Activated CD4-positive, alpha-beta T cell treated with anti-CD3 and anti-CD28 coated beads for 36 hours (primary cell): ENCODE measurements around the gene RFX1. TPM values are rescaled to one million over a fixed set of nuclear protein-coding genes. Genes with fewer than 3 reads are reported as not detected.
"Not testable (repeated sequence)": the region's sequence is repeated elsewhere in the genome, so short reads cannot be mapped to it uniquely, and the experiment has no call there.

Source experiments
- ATAC-seq: fragments of 200-7000 bp; cut with Tn5 transposase; one replicate; pipeline ENCODE4 v1.10.0; 2021; ENCODE audit warnings: mild to moderate bottlenecking, moderate library complexity
- CTCF ChIA-PET: fragments of 350-600 bp; sonication (Branson Sonifier 250); formaldehyde crosslinking; loops from one replicate; lab custom pipeline; 2021; ENCODE audit warnings: antibody characterized with exemption; lab: Charles Lee
- POLR2A ChIA-PET: fragments of 350-600 bp; sonication (Branson Sonifier 250); formaldehyde crosslinking; loops from one replicate; lab custom pipeline; 2021; ENCODE audit warnings: antibody characterized with exemption, inconsistent platforms; lab: Charles Lee
- DNase-seq: peaks from one replicate; pipeline ENCODE4 v3.0.0-alpha.2; 2020
- H3K27ac Mint-ChIP-seq: one replicate; pipeline ENCODE4 v1.8.0; 2021; ENCODE audit warnings: mixed read lengths
- H3K27me3 Mint-ChIP-seq: one replicate; pipeline ENCODE4 v1.8.0; 2021; ENCODE audit warnings: mixed read lengths
- H3K36me3 Mint-ChIP-seq: one replicate; pipeline ENCODE4 v1.8.0; 2021; ENCODE audit warnings: low read depth, mixed read lengths
- H3K4me1 Mint-ChIP-seq: one replicate; pipeline ENCODE4 v1.8.0; 2021; ENCODE audit warnings: mixed read lengths
- H3K4me3 Mint-ChIP-seq: one replicate; pipeline ENCODE4 v1.8.0; 2021; ENCODE audit warnings: mild to moderate bottlenecking, moderate library complexity, mixed read lengths
- H3K9me3 Mint-ChIP-seq: one replicate; pipeline ENCODE4 v1.8.0; 2021; ENCODE audit warnings: low read depth, mixed read lengths
- intact Hi-C, 2 experiments: fragments of 100-400 bp; cut with DNase I in 1 of 2; cut with micrococcal nuclease in 1 of 2; formaldehyde crosslinking; loops; one replicate each; pipeline versions ENCODE4 v1.14.2 to v1.15.1; 2022 to 2024; cut with DNase I, micrococcal nuclease
- total RNA-seq, 2 experiments: library from RNA; stranded (reverse); gene quantifications; one replicate each; pipeline ENCODE4 v1.2.3, GENCODE V29; 2021

Gene RFX1
- total RNA-seq, 2 experiments from 2014 or later = 14.2 to 15.3 TPM

GRCh38 chr19:13978351-13979243 is 27.5 kb downstream of the RFX1 start:
- peaks cover 22% of the 10 kb centered on the region for H3K4me1 Mint-ChIP-seq
- H3K9me3 Mint-ChIP-seq = no peaks in the 10 kb centered on the region
- no peak overlapping the region for H3K4me3 Mint-ChIP-seq
- ATAC-seq (peak; percentile 40), DNase-seq (peak; percentile 48)
- no peaks in the 10 kb centered on the region for H3K27me3 Mint-ChIP-seq
- intact Hi-C loops = loop anchor here in 1 of 2 experiments (5.0 kb wide), 1 partner anchor 56 kb away; no protein-coding TSS in a partner anchor
- H3K36me3 Mint-ChIP-seq = peaks cover 11% of the 10 kb centered on the region
- ChIA-PET POLR2A (interaction anchor here (0.5 to 1.9 kb wide), 3 partner anchors 8 to 185 kb away, joined by 3 to 6 read pairs (median 3); no protein-coding TSS in a partner anchor), CTCF (interaction anchor here (0.6 to 2.3 kb wide), 4 partner anchors 8 to 230 kb away, joined by 3 to 8 read pairs (median 4); partner anchors contain the start of gene PRKACA)
- no peak overlapping the region for H3K27ac Mint-ChIP-seq

GRCh38 chr19:13977803-13978202 is 28.3 kb downstream of the RFX1 start:
- DNase-seq (no peak), ATAC-seq (no peak)
- POLR2A ChIA-PET = interaction anchor here (0.5 to 1.9 kb wide), 3 partner anchors 9 to 184 kb away, joined by 3 to 6 read pairs (median 4); no protein-coding TSS in a partner anchor
- Mint-ChIP-seq H3K4me1 (peaks cover 17% of the 10 kb centered on the region), H3K9me3 (no peaks in the 10 kb centered on the region), H3K4me3 (no peak overlapping the region), H3K27ac (no peak overlapping the region), H3K36me3 (peaks cover 11% of the 10 kb centered on the region), H3K27me3 (no peaks in the 10 kb centered on the region)
- intact Hi-C loops = loop anchor here in 1 of 2 experiments (5.0 kb wide), 1 partner anchor 56 kb away; no protein-coding TSS in a partner anchor
- CTCF ChIA-PET = interaction anchor here (0.6 to 2.3 kb wide), 3 partner anchors 9 to 229 kb away, joined by 3 to 8 read pairs (median 4); no protein-coding TSS in a partner anchor

- intact Hi-C loops = loop anchor here in 1 of 2 experiments (5.0 kb wide), 1 partner anchor 54 kb away; no protein-coding TSS in a partner anchor
- ChIA-PET POLR2A (no interaction called here), CTCF (no interaction called here)
- H3K4me1 Mint-ChIP-seq = peaks cover 15% of the 10 kb centered on the region
- no peak overlapping the region for H3K27ac Mint-ChIP-seq
- no peak for ATAC-seq
- no peak overlapping the region for H3K4me3 Mint-ChIP-seq
- H3K36me3 Mint-ChIP-seq = peaks cover 8% of the 10 kb centered on the region
- no peaks in the 10 kb centered on the region for H3K27me3 Mint-ChIP-seq
- H3K9me3 Mint-ChIP-seq = no peaks in the 10 kb centered on the region
- DNase-seq = no peak
Measured at GRCh38 chr19:13976446-13976845, 29.7 kb downstream of the RFX1 start.

- no peaks in the 10 kb centered on the region for H3K9me3 Mint-ChIP-seq
Measured at GRCh38 chr19:13975870-13976269, 30.2 kb downstream of the RFX1 start.

GRCh38 chr19:13974073-13974472 is 32.0 kb downstream of the RFX1 start:
- Mint-ChIP-seq H3K36me3 (peaks cover 10% of the 10 kb centered on the region), H3K4me3 (no peak overlapping the region), H3K27ac (peak overlapping the region; percentile 38), H3K4me1 (peaks cover 10% of the 10 kb centered on the region), H3K27me3 (no peaks in the 10 kb centered on the region), H3K9me3 (no peaks in the 10 kb centered on the region)
- DNase-seq = peak; percentile 66
- ChIA-PET POLR2A (no interaction called here), CTCF (no interaction called here)
- ATAC-seq = peak; percentile 83
- intact Hi-C loops = no loop called here

More at GRCh38 chr19:13975870-13976269, 30.2 kb downstream of the RFX1 start:
- Mint-ChIP-seq H3K4me3 (no peak overlapping the region), H3K36me3 (peaks cover 8% of the 10 kb centered on the region), H3K4me1 (peaks cover 15% of the 10 kb centered on the region), H3K27me3 (no peaks in the 10 kb centered on the region), H3K27ac (no peak overlapping the region)
- CTCF ChIA-PET = interaction anchor here (0.7 kb wide), 1 partner anchor 66 kb away, joined by 3 read pairs; no protein-coding TSS in a partner anchor
- ATAC-seq (no peak), DNase-seq (no peak)
- intact Hi-C loops = loop anchor here in 1 of 2 experiments (5.0 kb wide), 1 partner anchor 54 kb away; no protein-coding TSS in a partner anchor
- POLR2A ChIA-PET = no interaction called here

- CTCF ChIA-PET = interaction anchor here (0.7 kb wide), 2 partner anchors 80 to 142 kb away, joined by 3 read pairs; no protein-coding TSS in a partner anchor
- H3K27ac Mint-ChIP-seq, intact Hi-C loops: not testable (repeated sequence)
Measured at GRCh38 chr19:13973479-13973878, 32.6 kb downstream of the RFX1 start.

GRCh38 chr19:13972368-13973155 is 33.6 kb downstream of the RFX1 start:
- CTCF ChIA-PET = interaction anchor here (0.7 kb wide), 2 partner anchors 80 to 142 kb away, joined by 3 read pairs; no protein-coding TSS in a partner anchor
- DNase-seq (no peak), ATAC-seq (no peak)
- Mint-ChIP-seq H3K4me3 (no peak overlapping the region), H3K36me3 (peaks cover 10% of the 10 kb centered on the region), H3K27me3 (no peaks in the 10 kb centered on the region), H3K4me1 (peaks cover 8% of the 10 kb centered on the region), H3K27ac (no peak overlapping the region), H3K9me3 (no peaks in the 10 kb centered on the region)
- intact Hi-C loops = no loop called here
- POLR2A ChIA-PET = no interaction called here

More at GRCh38 chr19:13973479-13973878, 32.6 kb downstream of the RFX1 start:
- H3K27me3 Mint-ChIP-seq, H3K9me3 Mint-ChIP-seq, DNase-seq, H3K4me1 Mint-ChIP-seq, POLR2A ChIA-PET, H3K4me3 Mint-ChIP-seq, ATAC-seq: not testable (repeated sequence)
- peaks cover 10% of the 10 kb centered on the region for H3K36me3 Mint-ChIP-seq

- H3K4me3 Mint-ChIP-seq, intact Hi-C loops, DNase-seq, CTCF ChIA-PET, ATAC-seq, H3K9me3 Mint-ChIP-seq, H3K4me1 Mint-ChIP-seq, H3K27ac Mint-ChIP-seq, POLR2A ChIA-PET, H3K27me3 Mint-ChIP-seq: not testable (repeated sequence)
- H3K36me3 Mint-ChIP-seq = peaks cover 10% of the 10 kb centered on the region
Measured at GRCh38 chr19:13971868-13972267, 34.3 kb downstream of the RFX1 start.

GRCh38 chr19:13969897-13970296 is 36.2 kb downstream of the RFX1 start:
- no peak for ATAC-seq
- POLR2A ChIA-PET = no interaction called here
- intact Hi-C loops = no loop called here

GRCh38 chr19:13968999-13969398 is 37.1 kb downstream of the RFX1 start:
- H3K4me1 Mint-ChIP-seq = peaks cover 2% of the 10 kb centered on the region
- H3K9me3 Mint-ChIP-seq = no peaks in the 10 kb centered on the region
- ChIA-PET POLR2A (no interaction called here), CTCF (no interaction called here)
- H3K27ac Mint-ChIP-seq = no peak overlapping the region
- peaks cover 8% of the 10 kb centered on the region for H3K36me3 Mint-ChIP-seq
- H3K4me3 Mint-ChIP-seq = no peak overlapping the region
- DNase-seq = no peak
- intact Hi-C loops = no loop called here
- H3K27me3 Mint-ChIP-seq = no peaks in the 10 kb centered on the region
- no peak for ATAC-seq

More at GRCh38 chr19:13969897-13970296, 36.2 kb downstream of the RFX1 start:
- Mint-ChIP-seq H3K27me3 (no peaks in the 10 kb centered on the region), H3K4me1 (peaks cover 8% of the 10 kb centered on the region), H3K27ac (no peak overlapping the region), H3K9me3 (no peaks in the 10 kb centered on the region), H3K4me3 (no peak overlapping the region), H3K36me3 (peaks cover 13% of the 10 kb centered on the region)
- DNase-seq = no peak
- CTCF ChIA-PET = interaction anchor here (0.6 to 1.2 kb wide), 5 partner anchors 9 to 113 kb away, joined by 3 read pairs; partner anchors contain the start of gene DCAF15
